Caki2 (cell line): ENCODE measurements around the gene KRI1. TPM values are rescaled to one million over a fixed set of nuclear protein-coding genes. Genes with fewer than 3 reads are reported as not detected.
A peak's percentile ranks its signal among the peaks of the same experiment; 100 is the strongest.
"Not testable (repeated sequence)": the region's sequence is repeated elsewhere in the genome, so short reads cannot be mapped to it uniquely, and the experiment has no call there.

Experiments used
- DNase-seq: peaks from one replicate; pipeline ENCODE4 v3.0.0-alpha.2; 2015; ENCODE audit warnings: low read depth
- in situ Hi-C: cut with HindIII; loops from 2 replicates; pipeline ENCODE4 v1.10.0; 2016; ENCODE audit warnings: low sequenced_read_pairs, low pct_unique_long_range_greater_than_20kb, mixed read lengths
- total RNA-seq: library from RNA; depleted of rRNA; stranded (reverse); fragments of >200 nt; shearing (Covaris generic); gene quantifications from 2 replicates; pipeline ENCODE4 v1.2.3, GENCODE V29; 2014; ENCODE audit warnings: low replicate concordance

The KRI1 gene
- total RNA-seq, 1 experiment from 2014 or later = 7.5 TPM

DNA sequence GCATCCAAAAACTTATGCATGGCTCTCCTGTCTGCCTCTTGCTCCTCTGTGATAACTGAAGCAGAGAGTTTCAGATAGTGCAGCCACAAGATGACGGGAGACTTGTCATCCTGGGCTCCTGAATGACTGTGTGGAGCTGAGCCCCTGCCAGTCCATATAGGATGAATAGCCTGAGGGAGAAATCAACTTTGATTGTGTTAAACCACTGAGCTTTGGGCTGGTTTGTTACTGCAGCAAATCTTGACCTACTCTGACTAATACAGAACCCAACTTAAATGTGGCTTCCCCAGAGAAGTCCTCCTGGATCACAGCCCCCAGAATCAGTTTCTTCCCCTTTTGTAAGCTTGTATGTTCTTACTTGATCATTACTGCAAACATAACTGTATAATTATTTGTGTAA lies 33.4 kb downstream of the KRI1 start:
- no peak for DNase-seq
- in situ Hi-C loops = no loop called here

DNA sequence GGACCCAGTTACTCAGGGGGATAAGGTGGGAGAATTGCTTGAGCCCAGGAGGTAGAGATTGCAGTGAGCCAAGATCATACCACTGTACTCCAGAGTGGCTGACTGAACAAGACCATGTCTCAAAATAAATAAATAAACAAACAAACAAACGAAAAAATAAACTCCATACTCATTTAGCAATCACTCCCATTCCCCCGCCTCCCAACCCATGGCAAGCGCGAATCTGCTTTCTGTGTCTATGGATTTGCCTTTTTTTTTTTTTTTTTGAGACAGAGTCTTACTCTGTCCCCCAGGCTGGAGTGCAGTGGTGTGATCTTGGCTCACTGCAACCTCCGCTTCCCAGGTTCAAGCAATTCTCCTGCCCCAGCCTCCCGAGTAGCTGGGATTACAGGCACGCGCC lies 38.9 kb downstream of the KRI1 start:
- DNase-seq, in situ Hi-C loops: not testable (repeated sequence)

- no peak for DNase-seq
- in situ Hi-C loops = no loop called here
Observed at GRCh38 chr19:10525636-10526035, 40.2 kb downstream of the KRI1 start.

DNA sequence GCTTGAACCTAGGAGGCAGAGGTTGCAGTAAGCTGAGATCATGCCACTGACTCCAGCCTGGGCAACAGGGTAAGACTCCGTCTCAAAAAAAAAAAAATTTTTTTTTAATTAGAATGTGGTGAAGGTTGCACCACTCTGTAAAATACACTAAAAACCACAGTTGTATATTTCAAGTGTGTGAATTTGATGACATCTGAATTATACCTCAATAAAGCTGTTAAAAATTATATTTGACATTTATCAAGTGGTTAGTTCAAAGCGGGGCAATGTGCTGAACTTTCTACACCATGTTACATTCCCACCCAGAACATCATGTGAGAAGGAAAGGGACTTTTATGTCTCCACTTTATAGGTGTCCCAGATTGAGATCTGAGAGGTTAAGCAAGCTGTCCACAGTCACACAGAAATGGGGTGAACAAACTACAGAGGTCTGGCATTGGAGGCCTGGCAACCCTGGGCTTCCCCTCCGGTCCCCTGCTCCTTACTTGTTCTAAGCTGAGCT lies 42.6 kb downstream of the KRI1 start:
- in situ Hi-C loops = no loop called here

GRCh38 chr19:10521461-10522171 lies 44.2 kb downstream of the KRI1 start:
- in situ Hi-C loops = no loop called here

More for the DNA sequence above, 42.6 kb downstream of the KRI1 start:
- DNase-seq = no peak

GRCh38 chr19:10520652-10521318 lies 45.0 kb downstream of the KRI1 start:
- DNase-seq = no peak
- in situ Hi-C loops = no loop called here

More at GRCh38 chr19:10521461-10522171, 44.2 kb downstream of the KRI1 start:
- no peak for DNase-seq

GRCh38 chr19:10519421-10519820 lies 46.4 kb downstream of the KRI1 start:
- DNase-seq = no peak
- in situ Hi-C loops = no loop called here

- DNase-seq = no peak
- in situ Hi-C loops = no loop called here
Observed at GRCh38 chr19:10518444-10519361, 47.1 kb downstream of the KRI1 start.

DNA sequence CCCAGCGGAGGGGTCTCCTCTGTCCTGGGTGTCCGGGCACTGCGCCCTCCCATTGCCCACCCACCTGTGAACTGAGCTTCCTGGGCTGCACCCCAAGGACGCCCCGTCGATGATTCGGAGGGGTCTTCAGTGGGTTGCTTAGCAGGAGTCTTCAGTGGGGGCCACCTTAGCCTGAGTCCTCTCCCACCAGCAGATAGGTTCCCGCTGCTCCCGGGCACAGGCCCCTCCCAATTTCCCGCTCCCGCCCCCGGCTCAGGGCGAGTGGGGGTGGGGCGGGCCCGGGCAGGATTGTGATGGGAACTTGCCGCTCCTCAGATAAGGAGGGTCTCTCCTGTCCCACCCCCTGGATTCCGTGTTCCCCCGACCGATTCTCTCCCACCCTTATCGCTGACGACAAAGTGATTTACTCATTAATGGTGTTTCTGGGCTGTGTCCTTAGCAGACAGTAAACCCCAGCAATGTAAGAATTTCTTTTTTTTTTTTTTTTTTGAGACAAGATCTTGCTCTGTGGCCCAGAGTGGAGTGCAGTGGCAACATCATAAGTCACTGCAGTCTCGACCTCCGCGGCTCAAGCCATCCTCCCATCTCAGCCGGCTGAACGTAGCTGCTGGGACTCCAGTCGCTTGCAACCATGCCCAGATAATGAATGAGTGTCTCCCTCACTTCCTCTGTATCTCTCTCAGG lies 47.9 kb downstream of the KRI1 start:
- in situ Hi-C loops = no loop called here

GRCh38 chr19:10517361-10517759 lies 48.5 kb downstream of the KRI1 start, which contains the start of gene S1PR5:
Gene S1PR5 (minus strand): TSS chr19:10517447. CDS start chr19:10515011, 2,436 bp downstream.
- in situ Hi-C loops = no loop called here
- DNase-seq = peak; percentile 60

More for the DNA sequence above, 47.9 kb downstream of the KRI1 start:
- DNase-seq = peak; percentile 50

- in situ Hi-C loops = no loop called here
- DNase-seq = no peak
Observed at GRCh38 chr19:10516671-10517286, 49.0 kb downstream of the KRI1 start.

DNA sequence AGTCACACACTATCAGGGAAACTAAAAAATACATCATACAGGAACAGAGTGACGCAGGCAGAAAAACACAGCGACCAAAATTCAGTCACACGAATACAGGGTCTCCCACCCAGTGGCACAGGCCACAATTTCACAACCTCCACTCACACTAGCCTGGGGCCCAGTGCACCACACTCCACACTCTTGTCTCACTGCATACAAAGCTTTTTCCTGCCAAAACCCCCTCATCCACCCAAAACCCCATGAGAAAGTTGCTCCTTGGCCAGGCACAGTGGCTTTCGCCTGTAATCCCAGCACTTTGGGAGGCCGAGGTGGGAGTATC lies 49.8 kb downstream of the KRI1 start:
- in situ Hi-C loops = no loop called here
- DNase-seq = no peak

DNA sequence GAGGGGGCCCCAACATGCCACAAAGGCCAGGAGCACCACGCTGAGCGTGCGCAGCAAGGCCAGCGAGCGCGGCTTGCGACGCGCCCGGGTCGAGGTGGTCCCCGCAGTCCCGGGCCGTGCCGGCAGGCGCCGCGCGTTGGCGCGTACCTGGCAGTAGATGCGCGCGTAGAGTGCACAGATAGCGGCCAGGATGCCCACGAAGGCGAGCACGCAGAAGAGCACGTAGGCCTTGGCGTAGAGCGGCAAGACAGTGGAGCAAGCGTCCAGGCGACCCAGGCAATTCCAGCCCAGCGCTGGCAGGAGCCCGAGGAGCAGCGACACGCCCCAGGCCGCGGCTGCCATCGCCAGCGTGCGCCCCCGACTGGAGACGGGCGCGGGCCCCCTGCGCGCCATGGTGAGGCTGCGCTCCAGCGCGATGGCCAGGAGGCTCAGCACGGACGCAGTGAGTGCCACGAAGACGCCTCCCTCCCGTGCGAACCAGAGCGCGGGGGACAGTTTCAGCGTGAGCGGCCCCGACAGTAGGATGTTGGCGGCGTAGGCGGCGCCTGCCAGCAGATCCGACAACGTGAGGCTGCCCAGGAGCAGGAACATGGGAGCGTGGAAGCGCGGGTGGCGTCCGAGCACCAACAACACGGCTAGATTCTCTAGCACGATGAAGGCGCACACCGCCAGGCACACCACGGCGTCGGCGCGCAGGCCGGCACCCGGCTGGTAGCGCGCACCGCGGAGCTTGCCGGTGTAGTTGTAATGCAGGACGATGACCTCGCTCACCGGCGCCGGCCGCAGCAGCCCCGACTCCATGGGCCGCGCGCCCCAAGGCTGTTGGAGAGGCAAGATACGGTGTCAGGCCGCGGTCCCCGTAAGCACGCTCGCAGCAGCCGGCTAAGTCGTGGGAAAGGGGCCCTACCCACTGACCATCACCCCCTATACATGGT lies 51.3 kb downstream of the KRI1 start:
- DNase-seq = no peak
- in situ Hi-C loops = no loop called here

DNA sequence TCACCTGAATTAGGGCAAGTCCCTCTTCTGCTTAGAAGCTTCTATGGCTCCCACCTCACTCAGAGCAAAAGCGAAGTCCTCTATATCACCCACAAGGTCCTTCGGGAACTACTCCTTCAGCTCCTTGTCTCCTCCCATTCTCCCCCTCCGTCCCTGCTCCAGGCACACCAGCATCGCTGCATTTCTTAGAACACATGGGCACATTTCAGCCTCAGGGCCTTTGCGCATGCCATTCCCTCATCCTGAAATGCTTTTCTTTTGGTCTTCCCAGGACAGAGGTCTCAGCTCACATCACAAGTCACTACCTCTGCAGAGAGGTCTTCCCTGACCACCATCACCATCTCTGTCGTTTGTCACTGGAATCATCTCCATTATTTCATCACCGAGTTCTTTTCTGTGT lies 52.6 kb downstream of the KRI1 start:
- no peak for DNase-seq
- in situ Hi-C loops = no loop called here

DNA sequence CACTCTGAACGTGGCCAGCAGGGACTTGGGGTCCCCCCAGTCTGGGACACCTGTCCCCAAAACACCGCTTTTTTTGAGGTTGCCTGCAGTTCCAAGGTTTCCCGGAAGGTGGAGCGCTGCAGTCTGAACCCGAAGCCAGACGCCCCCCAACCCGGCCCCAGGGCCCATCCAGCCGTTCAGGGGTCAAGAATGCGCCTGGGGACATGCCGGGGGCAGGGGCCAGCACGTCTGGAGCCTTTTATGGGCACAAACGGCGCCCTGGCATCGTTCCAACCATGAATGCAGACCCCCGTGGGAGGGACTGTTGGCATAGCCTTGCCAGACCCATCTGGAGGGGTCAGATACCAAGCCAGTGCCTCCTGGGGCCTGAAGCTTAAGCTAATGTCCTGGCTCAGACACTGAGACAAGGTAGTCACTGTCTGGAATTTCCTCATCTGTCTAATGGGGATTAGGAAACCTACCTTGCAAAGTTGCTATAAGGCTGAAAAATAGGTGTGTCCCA lies 55.5 kb downstream of the KRI1 start:
- in situ Hi-C loops = no loop called here
- no peak for DNase-seq

DNA sequence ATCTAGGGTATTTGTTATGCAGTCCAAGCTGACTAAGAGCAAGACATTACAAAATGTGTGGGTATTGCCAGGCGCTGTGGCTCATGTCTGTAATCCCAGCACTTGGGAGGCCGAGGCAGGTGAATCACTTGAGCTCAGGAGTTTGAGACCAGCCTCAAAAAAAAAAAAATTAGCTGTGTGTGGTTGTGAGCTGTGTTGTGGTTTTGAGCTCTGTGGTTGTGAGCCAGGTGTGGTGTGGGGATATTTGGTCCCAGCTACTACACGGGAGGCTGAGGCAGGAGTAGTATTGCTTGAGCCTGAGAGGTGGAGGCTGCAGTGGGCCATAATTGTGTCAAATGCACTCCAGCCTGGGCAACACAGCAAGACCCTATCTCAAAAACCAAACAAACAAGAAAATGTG lies 57.1 kb downstream of the KRI1 start:
- no peak for DNase-seq
- in situ Hi-C loops = no loop called here

DNA sequence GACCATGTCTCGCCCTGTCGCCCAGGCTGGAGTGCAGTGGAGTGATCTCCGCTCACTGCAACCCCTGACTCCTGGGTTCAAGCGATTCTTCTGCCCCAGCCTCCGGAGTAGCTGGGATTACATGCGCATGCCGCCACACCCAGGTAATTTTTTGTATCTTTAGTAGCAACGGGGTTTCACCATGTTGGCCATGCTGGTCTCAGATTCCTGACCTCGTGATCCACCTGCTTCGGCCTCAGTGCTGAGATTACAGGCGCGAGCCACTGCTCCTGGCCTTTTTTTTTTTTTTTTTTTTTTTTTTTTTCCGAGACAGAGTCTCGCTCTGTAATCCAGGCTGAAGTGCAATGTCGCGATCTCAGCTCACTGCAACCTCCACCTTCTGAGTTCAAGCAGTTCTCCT lies 57.8 kb downstream of the KRI1 start:
- in situ Hi-C loops = no loop called here
- no peak for DNase-seq
